Natural killer cell treated with Interleukin-12 subunit alpha and Interleukin-12 subunit beta and Interleukin-15 and Interleukin-18, amount 100 ng/mL, for 72 hours (primary cell): ENCODE measurements around the gene TRIP12. TPM values are rescaled to one million over a fixed set of nuclear protein-coding genes. Genes with fewer than 3 reads are reported as not detected.
A peak's percentile ranks its signal among the peaks of the same experiment; 100 is the strongest.

Experiments used
- ATAC-seq, 2 donors: fragments of 150-1000 bp; cut with Tn5 transposase in 1 of 2; sonication (Bioruptor Pico), chemical (Tn5 transposase) in 1 of 2; 2 replicates each; pipeline ENCODE4 v1.10.0; 2021
- DNase-seq: peaks from one replicate; pipeline ENCODE4 v3.0.0; 2022; ENCODE audit warnings: low spot score
- H3K27ac Mint-ChIP-seq, 2 donors: 1 replicate in 1 of 2; 2 replicates in 1 of 2; pipeline ENCODE4 v1.8.0; 2022; ENCODE audit warnings: mixed read lengths in 2 of 2, mild to moderate bottlenecking in 1 of 2, moderate library complexity in 1 of 2
- H3K27me3 Mint-ChIP-seq, 2 donors: 1 replicate in 1 of 2; 2 replicates in 1 of 2; pipeline ENCODE4 v1.8.0; 2022; ENCODE audit warnings: mixed read lengths in 2 of 2
- H3K36me3 Mint-ChIP-seq: one replicate; pipeline ENCODE4 v1.8.0; 2022; ENCODE audit warnings: mixed read lengths
- H3K4me1 Mint-ChIP-seq, 2 donors: 1 replicate in 1 of 2; 2 replicates in 1 of 2; pipeline ENCODE4 v1.8.0; 2022; ENCODE audit warnings: low read depth in 2 of 2, mixed read lengths in 2 of 2, mild to moderate bottlenecking in 1 of 2
- H3K4me3 Mint-ChIP-seq: one replicate; pipeline ENCODE4 v1.8.0; 2022; ENCODE audit warnings: mixed read lengths
- H3K9me3 Mint-ChIP-seq: 2 replicates; pipeline ENCODE4 v1.8.0; 2022; ENCODE audit warnings: mixed read lengths
- total RNA-seq, 2 donors: library from RNA; stranded (reverse); gene quantifications; one replicate each; pipeline ENCODE4 v1.2.3, GENCODE V29; 2022

Gene TRIP12
- total RNA-seq, 2 donors from 2014 or later = 262 to 350 TPM

DNA sequence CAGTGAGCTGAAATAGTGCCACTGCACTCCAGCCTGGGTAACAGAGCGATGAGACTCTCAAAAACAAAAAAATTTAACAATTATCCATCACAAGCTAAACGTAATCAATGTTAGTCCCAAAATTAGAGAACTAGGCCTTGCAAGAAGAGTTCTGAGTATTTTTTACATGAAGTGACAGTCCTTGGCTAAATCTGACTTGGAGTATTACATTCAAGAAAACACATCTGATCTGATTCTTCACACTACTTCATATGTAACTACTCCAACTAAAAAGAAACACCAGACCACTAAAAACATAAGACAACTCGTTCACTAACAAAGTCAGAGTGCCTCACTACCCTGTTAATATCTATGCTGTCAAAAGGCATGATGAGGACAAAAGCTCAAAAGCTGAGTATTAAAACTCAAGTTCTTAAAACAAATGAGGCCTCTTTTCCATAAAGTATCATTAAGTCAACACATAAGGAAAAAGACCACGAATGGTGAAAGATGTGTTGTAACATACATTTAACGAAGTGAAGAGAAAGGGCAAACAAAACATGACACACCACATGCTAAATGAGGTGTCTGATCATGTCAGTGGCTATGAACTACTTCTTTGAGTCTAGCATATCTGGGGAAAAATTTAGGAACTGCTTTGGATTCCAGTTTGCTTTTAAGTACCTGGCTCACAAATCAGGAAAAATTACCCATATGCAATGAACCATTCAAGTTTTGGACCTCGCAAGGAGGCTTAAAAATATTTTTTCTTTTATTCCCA is 42.4 kb downstream of the TRIP12 start:
- Mint-ChIP-seq H3K36me3 (peaks cover 7% of the 10 kb centered on the region), H3K27ac (no peak overlapping the region), H3K27me3 (no peaks in the 10 kb centered on the region), H3K4me1 (peaks cover 22 to 27% of the 10 kb centered on the region in 2 donors), H3K9me3 (no peaks in the 10 kb centered on the region), H3K4me3 (no peak overlapping the region)
- DNase-seq (no peak), ATAC-seq (no peak)

GRCh38 chr2:229875549-229875948 is 46.3 kb downstream of the TRIP12 start:
- Mint-ChIP-seq H3K9me3 (no peaks in the 10 kb centered on the region), H3K27ac (no peak overlapping the region), H3K27me3 (no peaks in the 10 kb centered on the region), H3K36me3 (peaks cover 7% of the 10 kb centered on the region), H3K4me1 (peaks cover 20 to 30% of the 10 kb centered on the region in 2 donors), H3K4me3 (no peak overlapping the region)
- ATAC-seq = no peak
- no peak for DNase-seq

GRCh38 chr2:229874647-229875046 is 47.2 kb downstream of the TRIP12 start:
- ATAC-seq (no peak), DNase-seq (no peak)
- Mint-ChIP-seq H3K9me3 (no peaks in the 10 kb centered on the region), H3K4me3 (no peak overlapping the region), H3K27me3 (no peaks in the 10 kb centered on the region), H3K4me1 (peaks cover 28 to 38% of the 10 kb centered on the region in 2 donors), H3K36me3 (peaks cover 16% of the 10 kb centered on the region), H3K27ac (no peak overlapping the region)

GRCh38 chr2:229873123-229873581 is 48.7 kb downstream of the TRIP12 start:
- Mint-ChIP-seq H3K27me3 (no peaks in the 10 kb centered on the region), H3K27ac (peak overlapping the region; percentile 69 to 86), H3K4me3 (no peak overlapping the region), H3K9me3 (no peaks in the 10 kb centered on the region), H3K36me3 (peaks cover 9% of the 10 kb centered on the region), H3K4me1 (peaks cover 40 to 45% of the 10 kb centered on the region in 2 donors)
- DNase-seq = no peak
- no peak for ATAC-seq

DNA sequence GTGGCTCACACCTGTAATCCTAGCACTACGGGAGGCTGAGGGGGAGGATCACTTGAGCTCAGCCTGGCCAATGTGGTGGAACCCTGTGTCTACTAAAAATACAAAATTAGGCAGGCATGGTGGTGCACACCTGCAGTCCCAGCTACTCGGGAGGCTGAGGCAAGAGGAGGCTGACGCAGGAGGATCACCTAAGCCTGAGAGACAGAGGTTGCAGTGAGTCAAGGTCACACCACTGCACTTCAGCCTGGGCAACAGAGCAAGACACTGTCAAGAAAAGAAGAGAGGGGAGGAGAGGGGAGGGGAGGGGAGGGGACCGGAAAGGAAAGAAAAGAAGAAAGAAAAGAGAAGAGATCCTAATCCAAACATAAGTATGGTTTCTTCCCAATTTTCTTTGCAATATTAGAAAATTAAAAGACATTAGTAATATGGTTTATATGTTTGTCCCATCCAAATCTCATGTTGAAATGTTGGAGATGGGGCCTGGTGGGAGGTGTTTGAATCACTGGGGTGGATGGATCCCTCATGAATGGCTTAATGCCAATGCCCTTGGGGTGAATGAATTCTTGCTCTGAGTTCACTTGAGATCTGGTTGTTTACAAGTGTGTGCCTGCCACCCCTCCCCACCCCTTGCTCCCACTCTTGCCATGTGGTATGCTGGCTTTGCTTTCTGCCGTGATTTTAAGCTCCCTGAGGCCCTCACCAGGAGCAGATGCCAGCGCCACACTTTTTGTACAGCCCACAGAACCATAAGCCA is 50.7 kb downstream of the TRIP12 start:
- no peak for DNase-seq
- no peak overlapping the region for H3K27ac Mint-ChIP-seq
- no peak for ATAC-seq
- H3K4me3 Mint-ChIP-seq = no peak overlapping the region
- no peaks in the 10 kb centered on the region for H3K9me3 Mint-ChIP-seq
- peaks cover 48 to 52% of the 10 kb centered on the region in 2 donors for H3K4me1 Mint-ChIP-seq
- H3K36me3 Mint-ChIP-seq = peaks cover 9% of the 10 kb centered on the region
- H3K27me3 Mint-ChIP-seq = no peaks in the 10 kb centered on the region

- no peak overlapping the region for H3K4me3 Mint-ChIP-seq
- no peak for DNase-seq
- no peaks in the 10 kb centered on the region for H3K27me3 Mint-ChIP-seq
- peaks cover 9% of the 10 kb centered on the region for H3K36me3 Mint-ChIP-seq
- ATAC-seq = no peak
- H3K4me1 Mint-ChIP-seq = peaks cover 50 to 54% of the 10 kb centered on the region in 2 donors
- no peaks in the 10 kb centered on the region for H3K9me3 Mint-ChIP-seq
- no peak overlapping the region for H3K27ac Mint-ChIP-seq
These were observed 52.6 kb downstream of the TRIP12 start for GRCh38 chr2:229869226-229869625.

- no peak overlapping the region for H3K27ac Mint-ChIP-seq
- H3K4me1 Mint-ChIP-seq = peaks cover 52% of the 10 kb centered on the region in 2 donors
- no peak overlapping the region for H3K4me3 Mint-ChIP-seq
These were observed 53.0 kb downstream of the TRIP12 start for GRCh38 chr2:229868794-229869193.

DNA sequence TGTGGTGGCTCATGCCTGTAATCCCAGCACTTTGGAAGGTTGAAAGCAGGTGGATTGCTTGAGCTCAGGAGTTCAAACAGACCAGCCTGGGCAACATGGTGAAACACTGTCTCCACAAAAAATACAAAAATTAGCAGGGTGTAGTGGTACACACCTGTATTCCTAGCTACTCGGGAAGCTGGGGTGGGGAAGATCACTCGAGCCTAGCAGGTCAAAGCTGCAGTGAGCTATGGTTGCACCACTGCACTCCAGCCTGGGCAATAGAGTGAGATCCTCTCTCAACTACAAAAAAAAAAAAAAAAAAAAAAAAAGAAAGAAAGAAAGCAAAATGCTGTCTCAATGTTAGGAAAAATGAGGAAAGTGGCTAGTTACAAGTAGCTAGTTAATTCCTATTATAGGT is 56.8 kb downstream of the TRIP12 start:
- Mint-ChIP-seq H3K27me3 (no peaks in the 10 kb centered on the region), H3K36me3 (peaks cover 4% of the 10 kb centered on the region), H3K27ac (no peak overlapping the region), H3K4me1 (peaks cover 35 to 50% of the 10 kb centered on the region in 2 donors), H3K9me3 (no peaks in the 10 kb centered on the region), H3K4me3 (no peak overlapping the region)
- ATAC-seq (no peak), DNase-seq (no peak)

More at GRCh38 chr2:229868794-229869193, 53.0 kb downstream of the TRIP12 start:
- Mint-ChIP-seq H3K27me3 (no peaks in the 10 kb centered on the region), H3K36me3 (peaks cover 9% of the 10 kb centered on the region), H3K9me3 (no peaks in the 10 kb centered on the region)
- ATAC-seq = no peak
- no peak for DNase-seq

- no peak overlapping the region for H3K4me3 Mint-ChIP-seq
- H3K4me1 Mint-ChIP-seq = peaks cover 23 to 29% of the 10 kb centered on the region in 2 donors
- ATAC-seq (no peak), DNase-seq (no peak)
- no peaks in the 10 kb centered on the region for H3K9me3 Mint-ChIP-seq
- H3K36me3 Mint-ChIP-seq = peaks cover 9% of the 10 kb centered on the region
- H3K27ac Mint-ChIP-seq = no peak overlapping the region
- no peaks in the 10 kb centered on the region for H3K27me3 Mint-ChIP-seq
These were observed 60.4 kb downstream of the TRIP12 start for GRCh38 chr2:229861431-229861830.

GRCh38 chr2:229860334-229860733 is 61.5 kb downstream of the TRIP12 start:
- peaks cover 9% of the 10 kb centered on the region for H3K36me3 Mint-ChIP-seq
- no peak for ATAC-seq
- H3K4me1 Mint-ChIP-seq = peaks cover 20 to 32% of the 10 kb centered on the region in 2 donors
- H3K27ac Mint-ChIP-seq = no peak overlapping the region
- H3K4me3 Mint-ChIP-seq = no peak overlapping the region
- H3K27me3 Mint-ChIP-seq = no peaks in the 10 kb centered on the region
- no peak for DNase-seq
- no peaks in the 10 kb centered on the region for H3K9me3 Mint-ChIP-seq

DNA sequence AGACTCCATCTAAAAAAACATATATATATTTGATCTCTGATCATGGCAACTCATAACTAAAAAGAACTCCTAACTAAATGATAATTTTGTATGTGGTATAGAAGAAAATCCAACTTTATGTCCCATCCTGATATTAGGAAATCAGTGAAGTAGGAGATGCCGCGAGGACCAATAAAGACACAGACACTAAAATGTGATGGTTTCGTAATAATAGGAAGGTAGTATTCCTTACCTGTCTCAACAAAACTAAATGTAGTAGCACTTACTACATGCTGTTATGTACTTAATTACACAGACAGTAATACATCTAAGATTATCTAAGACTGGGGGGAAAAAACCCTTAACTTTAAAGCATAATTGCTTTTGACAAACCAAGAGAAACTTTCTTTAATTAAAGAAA is 63.5 kb downstream of the TRIP12 start:
- no peaks in the 10 kb centered on the region for H3K27me3 Mint-ChIP-seq
- H3K4me3 Mint-ChIP-seq = no peak overlapping the region
- H3K4me1 Mint-ChIP-seq = peaks cover 20 to 27% of the 10 kb centered on the region in 2 donors
- H3K27ac Mint-ChIP-seq = no peak overlapping the region
- peaks cover 9% of the 10 kb centered on the region for H3K36me3 Mint-ChIP-seq
- ATAC-seq (no peak), DNase-seq (no peak)
- H3K9me3 Mint-ChIP-seq = no peaks in the 10 kb centered on the region

- H3K36me3 Mint-ChIP-seq = peaks cover 9% of the 10 kb centered on the region
These were observed 64.2 kb downstream of the TRIP12 start for GRCh38 chr2:229857634-229858033.

DNA sequence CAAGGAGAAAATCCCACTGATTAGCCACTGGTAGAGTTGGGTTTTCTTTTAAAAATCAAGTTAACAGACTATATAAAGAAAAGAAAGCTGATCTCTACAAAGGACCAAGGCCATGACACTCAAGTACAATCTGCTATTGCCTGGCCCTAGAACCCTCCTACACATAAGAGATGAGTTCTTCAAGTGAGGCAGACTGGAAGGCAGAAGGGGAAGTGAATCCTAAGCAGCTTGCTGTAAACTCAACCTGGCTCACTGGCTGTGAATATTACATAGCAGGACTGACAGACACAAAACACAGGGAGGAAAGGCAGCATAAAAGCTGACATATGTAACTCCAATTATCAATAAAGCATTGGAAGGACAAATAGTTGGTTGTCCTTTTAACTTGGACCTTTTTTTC is 65.4 kb downstream of the TRIP12 start:
- H3K4me1 Mint-ChIP-seq = peaks cover 36 to 37% of the 10 kb centered on the region in 2 donors

More at GRCh38 chr2:229857634-229858033, 64.2 kb downstream of the TRIP12 start:
- Mint-ChIP-seq H3K27me3 (no peaks in the 10 kb centered on the region), H3K27ac (no peak overlapping the region), H3K4me3 (no peak overlapping the region), H3K9me3 (no peaks in the 10 kb centered on the region), H3K4me1 (peaks cover 27 to 30% of the 10 kb centered on the region in 2 donors)
- DNase-seq = no peak
- no peak for ATAC-seq

DNA sequence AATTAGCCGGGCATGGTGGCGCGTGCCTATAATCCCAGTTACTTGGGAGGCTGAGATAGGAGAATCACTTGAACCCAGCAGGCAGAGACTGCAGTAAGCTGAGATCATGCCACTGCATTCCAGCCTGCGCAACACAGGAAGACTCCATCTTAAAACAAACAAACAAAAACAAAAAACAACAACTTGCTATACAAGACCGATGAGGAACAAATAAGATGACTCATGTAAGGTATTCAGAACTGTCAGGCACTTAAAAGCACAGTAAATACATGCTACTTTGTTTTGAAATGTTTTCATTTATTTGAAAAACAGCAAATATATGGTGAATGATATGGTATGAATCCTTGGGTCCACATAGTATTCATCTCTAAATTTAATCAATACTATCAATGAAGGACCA is 66.7 kb downstream of the TRIP12 start:
- Mint-ChIP-seq H3K4me1 (peaks cover 35 to 42% of the 10 kb centered on the region in 2 donors), H3K9me3 (no peaks in the 10 kb centered on the region), H3K27me3 (no peaks in the 10 kb centered on the region), H3K36me3 (peaks cover 15% of the 10 kb centered on the region), H3K27ac (no peak overlapping the region), H3K4me3 (no peak overlapping the region)
- no peak for DNase-seq
- ATAC-seq = no peak

More for the DNA sequence above, 65.4 kb downstream of the TRIP12 start:
- H3K36me3 Mint-ChIP-seq = peaks cover 14% of the 10 kb centered on the region
- no peak overlapping the region for H3K4me3 Mint-ChIP-seq
- no peak for ATAC-seq
- H3K9me3 Mint-ChIP-seq = no peaks in the 10 kb centered on the region
- no peaks in the 10 kb centered on the region for H3K27me3 Mint-ChIP-seq
- DNase-seq = no peak
- no peak overlapping the region for H3K27ac Mint-ChIP-seq
